ACC112 (cell line): ENCODE data around the gene CHCHD4.

Experiments
- H2AFZ ChIP-seq: fragments of 200-600 bp; sonication (generic); one replicate; pipeline ENCODE4 v1.6.0; 2017; ENCODE audit warnings: antibody characterized with exemption, low read length; ENCODE audit not compliant: unreplicated experiment
- H3K27ac ChIP-seq: fragments of 200-600 bp; sonication (generic); 2 replicates; pipeline ENCODE4 v1.5.1; 2014; ENCODE audit warnings: low read depth, mild to moderate bottlenecking, antibody characterized with exemption, low read length, moderate library complexity
- H3K27me3 ChIP-seq: fragments of 200-600 bp; sonication (generic); 2 replicates; pipeline ENCODE4 v1.6.1; 2014; ENCODE audit warnings: mild to moderate bottlenecking, antibody characterized with exemption, low read length, moderate library complexity, mixed read lengths; ENCODE audit not compliant: insufficient read depth
- H3K36me3 ChIP-seq: fragments of 200-600 bp; sonication (generic); 2 replicates; pipeline ENCODE4 v1.6.1; 2016; ENCODE audit warnings: mild to moderate bottlenecking, antibody characterized with exemption, low read length, moderate library complexity, mixed read lengths; ENCODE audit not compliant: insufficient read depth
- H3K4me1 ChIP-seq: fragments of 200-600 bp; sonication (generic); one replicate; pipeline ENCODE4 v1.6.1; 2016; ENCODE audit warnings: low read length, mixed read lengths; ENCODE audit not compliant: insufficient read depth, unreplicated experiment, control insufficient read depth
- H3K4me3 ChIP-seq: fragments of 200-600 bp; sonication (generic); 2 replicates; pipeline ENCODE4 v1.5.1; 2014; ENCODE audit warnings: mild to moderate bottlenecking, low read depth, low read length
- H3K79me2 ChIP-seq: fragments of 200-600 bp; sonication (generic); one replicate; pipeline ENCODE4 v1.6.0; 2016; ENCODE audit warnings: low read length; ENCODE audit not compliant: control insufficient read depth, unreplicated experiment, insufficient read depth

The CHCHD4 gene

GRCh38 chr3:14157951-14158350, 33.3 kb upstream of the CHCHD4 start:
- peaks cover 48% of the 10 kb centered on the region for H3K36me3 ChIP-seq
- no peaks in the 10 kb centered on the region for H3K27me3 ChIP-seq
- no peaks in the 10 kb centered on the region for H3K4me1 ChIP-seq
- no peak overlapping the region for H2AFZ ChIP-seq
- no peak overlapping the region for H3K4me3 ChIP-seq
- H3K27ac ChIP-seq: no peak overlapping the region
- no peaks in the 10 kb centered on the region for H3K79me2 ChIP-seq

GRCh38 chr3:14156843-14157561, 32.3 kb upstream of the CHCHD4 start:
- no peak overlapping the region for H2AFZ ChIP-seq
- no peaks in the 10 kb centered on the region for H3K27me3 ChIP-seq
- H3K4me1 ChIP-seq: no peaks in the 10 kb centered on the region
- no peaks in the 10 kb centered on the region for H3K79me2 ChIP-seq
- H3K36me3 ChIP-seq: peaks cover 38% of the 10 kb centered on the region
- no peak overlapping the region for H3K27ac ChIP-seq
- H3K4me3 ChIP-seq: no peak overlapping the region

GRCh38 chr3:14156201-14156600, 31.5 kb upstream of the CHCHD4 start:
- Histone ChIP-seq H3K79me2 (no peaks in the 10 kb centered on the region), H3K4me3 (no peak overlapping the region), H3K27ac (no peak overlapping the region), H3K36me3 (peaks cover 30% of the 10 kb centered on the region), H3K4me1 (no peaks in the 10 kb centered on the region), H3K27me3 (no peaks in the 10 kb centered on the region), H2AFZ (no peak overlapping the region)

DNA sequence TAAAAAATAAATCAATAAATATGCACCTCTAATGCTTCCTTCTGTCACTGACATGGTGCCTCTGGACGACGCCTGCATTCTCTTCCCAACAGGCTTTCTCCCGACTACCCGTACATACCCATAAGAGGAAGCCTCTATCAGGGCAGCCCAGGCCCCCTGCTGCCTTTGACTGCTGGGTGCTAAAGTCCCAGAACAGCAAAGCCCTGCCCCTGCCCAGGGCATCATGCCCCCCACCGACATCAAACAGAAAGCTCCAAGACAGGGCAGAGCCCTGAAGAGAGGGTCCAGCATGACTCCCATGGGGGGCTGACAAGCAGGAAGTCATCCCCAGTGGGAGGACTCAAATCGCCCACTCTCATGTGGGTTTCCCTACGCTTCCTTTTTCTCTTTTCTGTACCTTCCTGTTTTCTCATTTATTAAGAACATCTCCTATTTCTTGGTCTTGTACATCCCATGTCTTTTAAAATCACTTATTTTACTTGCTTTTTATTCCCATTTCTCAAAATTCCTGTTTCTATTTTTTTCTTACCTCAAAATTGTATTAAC, 30.3 kb upstream of the CHCHD4 start:
- H2AFZ ChIP-seq: no peak overlapping the region
- H3K4me1 ChIP-seq: no peaks in the 10 kb centered on the region
- no peaks in the 10 kb centered on the region for H3K27me3 ChIP-seq
- H3K4me3 ChIP-seq: no peak overlapping the region
- H3K36me3 ChIP-seq: peaks cover 18% of the 10 kb centered on the region
- no peak overlapping the region for H3K27ac ChIP-seq
- H3K79me2 ChIP-seq: no peaks in the 10 kb centered on the region

DNA sequence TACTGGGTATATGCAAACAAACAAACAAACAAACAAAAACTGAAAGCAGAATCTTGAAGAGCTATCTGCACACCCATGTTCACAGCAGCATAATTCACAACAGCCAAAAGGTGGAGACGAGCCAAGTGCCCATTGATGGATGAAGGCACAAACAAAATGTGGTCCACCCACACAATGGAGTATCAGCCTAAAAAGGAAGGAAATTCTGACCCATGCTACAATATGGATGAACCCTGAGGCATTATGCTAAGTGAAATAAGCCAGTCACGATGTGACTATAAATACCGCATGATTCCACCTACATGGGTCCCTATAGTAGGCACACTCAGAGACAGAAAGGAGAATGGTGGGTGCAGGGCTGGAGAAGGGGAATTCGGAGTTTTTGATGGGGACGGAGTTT, 29.6 kb upstream of the CHCHD4 start:
- no peaks in the 10 kb centered on the region for H3K79me2 ChIP-seq

GRCh38 chr3:14153663-14154062, 29.0 kb upstream of the CHCHD4 start:
- H3K27me3 ChIP-seq: no peaks in the 10 kb centered on the region
- no peaks in the 10 kb centered on the region for H3K4me1 ChIP-seq
- no peak overlapping the region for H3K4me3 ChIP-seq
- H2AFZ ChIP-seq: no peak overlapping the region
- peaks cover 9% of the 10 kb centered on the region; the same call in 1 of the 2 replicates for H3K36me3 ChIP-seq
- no peak overlapping the region for H3K27ac ChIP-seq
- H3K79me2 ChIP-seq: no peaks in the 10 kb centered on the region

More for the DNA sequence above, 29.6 kb upstream of the CHCHD4 start:
- H3K27me3 ChIP-seq: no peaks in the 10 kb centered on the region
- H3K4me3 ChIP-seq: no peak overlapping the region
- no peak overlapping the region for H3K27ac ChIP-seq
- peaks cover 15% of the 10 kb centered on the region for H3K36me3 ChIP-seq
- H2AFZ ChIP-seq: no peak overlapping the region
- no peaks in the 10 kb centered on the region for H3K4me1 ChIP-seq

GRCh38 chr3:14152963-14153355, 28.3 kb upstream of the CHCHD4 start:
- H3K27me3 ChIP-seq: no peaks in the 10 kb centered on the region
- no peaks in the 10 kb centered on the region for H3K4me1 ChIP-seq
- peaks cover 7% of the 10 kb centered on the region; the same call in 1 of the 2 replicates for H3K36me3 ChIP-seq
- H2AFZ ChIP-seq: no peak overlapping the region
- no peak overlapping the region for H3K4me3 ChIP-seq
- no peaks in the 10 kb centered on the region for H3K79me2 ChIP-seq
- H3K27ac ChIP-seq: no peak overlapping the region

DNA sequence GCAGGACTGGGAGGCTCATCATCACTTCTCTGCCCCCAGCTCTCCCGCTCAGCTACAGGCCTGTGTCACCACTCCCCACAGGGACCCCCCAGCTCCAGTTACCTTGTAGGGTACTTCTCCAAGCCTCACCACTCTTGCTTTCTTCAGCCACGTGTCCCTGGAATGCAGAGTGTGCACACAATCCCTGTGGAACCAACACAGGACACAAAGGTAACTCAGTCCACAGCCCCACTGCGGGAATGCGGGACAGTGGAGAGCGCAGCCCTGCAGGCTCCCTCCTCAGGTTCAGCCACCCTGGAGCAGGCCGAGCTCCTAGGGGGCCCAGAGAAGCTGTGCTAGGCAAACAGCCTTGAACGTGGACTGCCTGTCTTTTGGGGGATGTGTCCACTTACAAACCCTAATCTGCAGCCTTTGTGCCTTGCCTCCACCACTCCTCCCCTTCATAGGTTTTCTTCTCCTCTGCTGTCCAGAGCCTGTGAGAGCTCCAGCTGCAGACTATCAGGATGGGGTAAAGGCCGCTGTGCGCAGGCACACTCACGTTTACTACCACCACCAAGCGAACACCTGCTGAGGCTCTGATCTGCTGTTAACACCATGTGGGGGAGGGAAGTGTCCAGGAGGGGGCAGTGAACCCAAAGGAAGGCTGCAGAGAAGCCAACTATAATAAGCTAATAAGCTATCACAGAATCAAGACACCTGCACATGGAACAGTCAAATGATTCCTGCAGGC, 27.7 kb upstream of the CHCHD4 start:
- Histone ChIP-seq H3K4me1 (no peaks in the 10 kb centered on the region), H3K27me3 (no peaks in the 10 kb centered on the region), H3K36me3 (peaks cover 4% of the 10 kb centered on the region; the same call in 1 of the 2 replicates), H3K27ac (no peak overlapping the region), H3K79me2 (no peaks in the 10 kb centered on the region), H2AFZ (no peak overlapping the region), H3K4me3 (no peak overlapping the region)

DNA sequence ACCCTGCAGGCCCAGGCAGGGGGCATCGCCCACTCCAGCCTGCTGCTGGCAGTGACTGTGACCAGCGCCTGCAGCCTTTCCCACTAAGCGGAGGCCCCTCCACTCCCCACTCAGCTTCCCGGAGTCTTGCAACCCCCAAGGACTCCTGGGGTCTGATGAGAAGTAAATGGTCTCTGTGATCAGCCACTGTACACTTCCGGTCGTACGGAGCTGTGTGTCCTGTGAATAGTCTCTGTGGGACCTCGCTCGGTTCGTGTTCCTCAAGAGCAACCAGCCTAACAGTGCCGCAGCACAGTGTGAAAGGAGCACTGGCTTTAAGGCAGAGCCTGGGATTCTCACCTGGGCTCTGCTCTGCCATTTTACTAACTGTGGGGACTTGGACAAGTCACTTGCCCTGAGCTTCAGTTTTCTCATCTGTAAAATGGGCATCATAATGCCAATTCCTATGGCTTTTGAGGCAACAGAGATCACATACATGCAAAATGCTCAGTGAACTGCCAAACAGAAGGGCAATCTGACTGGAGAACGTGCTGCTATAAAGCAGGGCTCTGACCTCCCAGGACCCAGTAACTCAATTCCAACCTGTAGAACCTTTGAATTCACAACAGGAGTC, 26.9 kb upstream of the CHCHD4 start:
- H2AFZ ChIP-seq: no peak overlapping the region
- H3K4me1 ChIP-seq: no peaks in the 10 kb centered on the region
- no peaks in the 10 kb centered on the region for H3K27me3 ChIP-seq
- H3K79me2 ChIP-seq: no peaks in the 10 kb centered on the region
- H3K4me3 ChIP-seq: no peak overlapping the region
- peaks cover 3% of the 10 kb centered on the region; the same call in 1 of the 2 replicates for H3K36me3 ChIP-seq
- H3K27ac ChIP-seq: no peak overlapping the region

- Histone ChIP-seq H3K79me2 (no peaks in the 10 kb centered on the region), H2AFZ (no peak overlapping the region), H3K4me1 (peaks cover 5% of the 10 kb centered on the region), H3K4me3 (no peak overlapping the region), H3K36me3 (peaks cover 6% of the 10 kb centered on the region; the same call in 1 of the 2 replicates), H3K27ac (no peak overlapping the region), H3K27me3 (no peaks in the 10 kb centered on the region)
These were observed 26.0 kb upstream of the CHCHD4 start for GRCh38 chr3:14150491-14151230.
